Stimulated activated CD8-positive, alpha-beta memory T cell treated with anti-CD3 and anti-CD28 coated beads, Interleukin-12 subunit alpha, Interleukin-12 subunit beta, amount 100 ng/mL, for 4 hours (primary cell): ENCODE data around the gene ANKRD2.
"Not testable (repeated sequence)": the region's sequence is repeated elsewhere in the genome, so short reads cannot be mapped to it uniquely, and the experiment has no call there.

ENCODE experiments used
- DNase-seq: peaks from one replicate; pipeline ENCODE4 v3.0.0-alpha.2; 2020; ENCODE audit warnings: low read depth

Gene ANKRD2

DNA sequence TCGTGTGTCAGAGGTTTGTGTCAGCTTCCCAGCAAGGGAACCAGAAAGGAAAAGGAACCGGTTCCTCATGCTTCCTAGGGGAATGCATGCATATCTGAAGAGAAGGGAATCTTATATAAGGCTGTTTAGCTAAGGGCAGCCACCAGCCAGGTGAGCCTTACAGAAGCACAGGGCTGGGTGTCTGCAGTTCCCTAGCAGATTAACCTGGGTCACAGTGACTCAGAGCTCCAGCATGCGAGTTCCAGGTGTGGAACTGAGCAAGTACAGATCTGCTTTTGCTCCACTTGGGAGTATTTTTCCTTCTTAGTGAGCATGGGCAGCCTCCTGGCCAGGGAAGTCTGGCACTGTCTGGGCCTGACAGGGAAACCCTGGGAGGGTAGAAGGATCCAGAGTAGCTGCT is 957 bp upstream of the ANKRD2 start:
- no peak for DNase-seq

- no peak for DNase-seq
Measured at GRCh38 chr10:97573021-97573420, 442 bp downstream of the ANKRD2 start.

DNA sequence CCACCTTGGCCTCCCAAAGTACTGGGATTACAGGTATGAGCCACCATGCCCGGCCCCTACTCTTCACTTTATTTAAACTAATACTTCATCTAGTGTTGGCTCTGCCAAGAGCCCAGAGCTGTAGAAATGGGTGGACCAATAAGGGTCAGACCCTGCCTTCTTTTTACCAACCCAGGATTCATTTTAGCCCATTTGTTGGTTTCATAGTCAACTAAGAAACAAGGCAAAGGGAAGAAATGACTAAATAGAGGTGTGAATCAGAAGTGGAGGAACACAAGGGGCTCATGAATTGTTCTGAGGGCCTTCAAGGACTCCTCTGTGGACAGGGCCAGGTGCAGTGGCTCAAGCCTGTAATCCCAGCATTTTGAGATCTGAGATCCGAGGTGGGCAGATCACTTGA is 1.1 kb downstream of the ANKRD2 start:
- no peak for DNase-seq

- DNase-seq, result no peak
Measured at GRCh38 chr10:97574374-97575126, 2.0 kb downstream of the ANKRD2 start.

GRCh38 chr10:97575127-97575668 is 2.6 kb downstream of the ANKRD2 start:
- no peak for DNase-seq

DNA sequence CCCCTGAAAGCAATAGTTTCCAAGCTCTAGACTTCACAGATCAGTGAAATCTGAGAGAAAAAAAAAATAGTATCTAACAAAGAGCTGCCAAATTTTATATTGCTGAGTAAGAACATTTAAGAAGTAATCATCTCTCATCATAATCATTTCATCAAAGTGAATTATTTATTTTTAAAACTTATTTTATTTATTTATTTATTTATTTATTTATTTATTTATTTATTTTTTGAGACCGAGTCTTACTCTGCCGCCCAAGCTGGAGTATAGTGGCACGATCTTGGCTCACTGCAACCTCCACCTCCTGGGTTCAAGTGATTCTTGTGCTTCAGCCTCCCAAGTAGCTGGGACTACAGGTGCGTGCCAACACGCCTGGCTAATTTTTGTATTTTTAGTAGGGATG is 3.9 kb downstream of the ANKRD2 start:
- DNase-seq, result not testable (repeated sequence)

- no peak for DNase-seq
Measured at GRCh38 chr10:97577701-97578100, 5.1 kb downstream of the ANKRD2 start.

DNA sequence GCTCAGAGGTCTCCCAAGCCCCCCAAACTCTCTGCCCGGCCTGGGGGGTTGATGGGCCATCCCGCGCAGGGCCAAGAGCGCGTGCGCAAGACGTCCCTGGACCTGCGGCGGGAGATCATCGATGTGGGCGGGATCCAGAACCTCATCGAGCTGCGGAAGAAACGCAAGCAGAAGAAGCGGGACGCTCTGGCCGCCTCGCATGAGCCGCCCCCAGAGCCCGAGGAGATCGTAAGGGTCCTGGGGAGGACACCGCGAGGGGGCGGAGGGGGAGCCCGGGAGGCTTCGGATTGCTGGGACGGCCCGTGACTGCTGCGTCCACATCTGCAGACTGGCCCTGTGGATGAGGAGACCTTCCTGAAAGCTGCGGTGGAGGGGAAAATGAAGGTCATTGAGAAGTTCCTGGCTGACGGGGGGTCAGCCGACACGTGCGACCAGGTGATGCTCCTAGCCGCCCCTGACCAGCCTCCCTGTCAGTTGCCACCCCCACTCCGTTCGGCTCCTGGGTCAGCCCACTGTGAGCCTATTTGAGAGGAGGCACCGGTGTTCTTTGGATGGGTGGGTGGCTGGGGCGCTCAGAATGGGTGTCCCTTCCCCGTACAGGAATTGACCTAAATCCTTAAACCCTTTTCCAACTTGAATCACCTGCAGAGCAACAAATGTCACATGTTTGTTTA is 5.7 kb downstream of the ANKRD2 start:
- DNase-seq, result no peak

DNA sequence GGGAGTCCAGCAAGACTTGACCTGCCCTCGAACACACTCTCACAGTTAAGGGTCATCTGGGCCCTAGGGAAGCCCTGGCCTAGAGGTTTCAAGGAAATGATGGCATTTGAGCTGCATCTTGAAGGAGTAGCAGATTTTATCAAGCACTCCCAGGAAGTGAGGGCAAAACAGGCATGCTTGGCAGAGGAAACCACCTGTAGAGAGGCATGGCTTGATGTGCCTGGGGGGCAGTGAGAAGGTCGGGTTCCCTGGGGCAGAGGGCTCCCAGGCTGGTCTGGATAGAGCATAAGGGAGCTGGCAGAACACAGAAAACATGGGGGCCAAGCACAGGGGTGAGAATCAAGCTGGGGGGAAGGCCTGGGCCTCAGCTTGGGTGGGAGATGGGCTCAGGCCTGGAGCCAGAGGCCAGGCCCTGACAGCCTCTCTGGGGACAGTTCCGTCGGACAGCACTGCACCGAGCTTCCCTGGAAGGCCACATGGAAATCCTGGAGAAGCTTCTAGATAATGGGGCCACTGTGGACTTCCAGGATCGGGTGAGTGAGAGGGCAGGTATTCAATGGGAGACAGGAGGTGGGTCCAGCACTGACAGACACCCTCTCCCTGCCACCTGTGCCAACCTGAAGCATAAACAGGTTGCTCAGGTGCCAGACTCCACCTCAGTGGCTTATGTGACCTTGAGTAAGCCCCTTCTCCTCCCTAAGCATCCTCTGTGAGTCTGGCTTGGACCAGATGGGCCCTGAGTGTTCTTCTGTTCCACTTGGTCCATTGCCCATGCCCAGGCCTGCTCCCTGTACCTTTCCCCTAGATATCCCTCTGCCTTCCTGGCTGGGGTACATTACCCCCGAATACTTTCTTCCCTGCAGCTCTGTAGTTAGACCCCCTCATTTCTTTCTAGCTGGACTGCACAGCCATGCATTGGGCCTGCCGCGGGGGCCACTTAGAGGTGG is 8.1 kb downstream of the ANKRD2 start:
- DNase-seq, result no peak

DNA sequence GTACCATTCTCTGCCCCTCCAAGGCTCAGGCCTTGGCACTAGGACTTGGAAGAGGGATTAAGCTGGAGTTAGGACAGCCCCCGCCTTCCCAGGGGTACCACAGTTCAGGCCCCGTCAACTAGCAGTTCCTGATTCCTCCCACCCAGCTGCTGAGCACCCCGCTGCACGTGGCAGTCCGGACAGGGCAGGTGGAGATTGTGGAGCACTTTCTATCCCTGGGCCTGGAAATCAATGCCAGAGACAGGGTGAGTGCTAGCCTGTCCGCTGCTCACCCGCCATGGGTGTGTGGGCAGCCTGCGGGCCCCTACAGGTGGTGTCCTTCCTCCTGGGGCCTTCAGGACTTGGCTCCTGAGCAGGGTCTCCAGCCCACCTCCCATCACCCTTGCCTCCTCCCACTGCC is 9.6 kb downstream of the ANKRD2 start:
- DNase-seq, result no peak

- DNase-seq, result no peak
Measured at GRCh38 chr10:97583476-97583875, 10.9 kb downstream of the ANKRD2 start.

GRCh38 chr10:97584060-97584797 is 11.7 kb downstream of the ANKRD2 start, which contains the start of gene HOGA1:
Gene HOGA1 (plus strand): TSS chr10:97584389. CDS start chr10:97584704, 315 bp downstream.
- DNase-seq, result no peak

DNA sequence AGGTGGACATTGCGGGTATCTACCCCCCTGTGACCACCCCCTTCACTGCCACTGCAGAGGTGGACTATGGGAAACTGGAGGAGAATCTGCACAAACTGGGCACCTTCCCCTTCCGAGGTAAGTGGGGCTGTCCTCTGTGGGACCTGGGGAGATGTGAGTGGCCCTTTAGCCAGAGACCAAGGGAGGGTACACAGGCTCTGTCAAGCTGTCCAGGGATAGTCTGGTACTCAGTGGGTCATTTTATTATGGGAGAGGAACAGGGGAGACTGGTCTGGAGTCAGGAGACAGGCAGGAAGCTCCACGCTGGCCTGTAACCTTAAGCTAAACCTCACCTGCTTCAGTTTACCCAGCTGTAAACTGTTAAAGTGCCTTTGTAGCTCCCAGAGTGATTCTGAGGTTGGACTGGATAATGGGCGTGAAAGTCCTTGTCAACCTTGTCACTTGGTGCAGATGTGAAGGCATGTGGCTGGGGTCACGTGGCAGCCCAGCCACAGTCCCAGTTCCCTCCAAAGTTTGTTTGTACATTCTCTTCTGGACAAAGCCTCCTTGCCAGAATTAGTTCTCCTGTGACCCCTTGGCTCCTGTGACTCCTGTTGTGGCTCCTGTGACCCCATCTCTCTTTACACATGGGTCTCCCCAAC is 12.3 kb downstream of the ANKRD2 start:
- no peak for DNase-seq

DNA sequence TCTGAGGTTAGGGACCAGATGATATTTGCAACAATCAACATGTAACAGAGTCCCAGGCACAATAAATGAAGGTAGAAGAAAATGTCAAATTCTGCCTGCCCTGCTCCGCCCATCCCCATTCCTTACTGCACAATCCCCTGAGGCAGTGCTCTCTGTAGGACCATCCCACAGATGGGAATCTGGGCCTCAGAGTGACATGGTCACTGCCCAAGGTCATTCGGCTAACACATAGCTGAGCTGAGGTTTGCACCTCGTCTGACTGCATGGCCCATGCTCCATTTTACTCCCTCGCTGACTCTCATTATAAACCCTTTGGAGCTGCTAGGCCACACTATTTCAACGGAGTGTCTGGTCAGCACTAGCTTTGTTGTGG is 12.8 kb downstream of the ANKRD2 start:
- no peak for DNase-seq

- no peak for DNase-seq
Measured at GRCh38 chr10:97587183-97587582, 14.6 kb downstream of the ANKRD2 start.

DNA sequence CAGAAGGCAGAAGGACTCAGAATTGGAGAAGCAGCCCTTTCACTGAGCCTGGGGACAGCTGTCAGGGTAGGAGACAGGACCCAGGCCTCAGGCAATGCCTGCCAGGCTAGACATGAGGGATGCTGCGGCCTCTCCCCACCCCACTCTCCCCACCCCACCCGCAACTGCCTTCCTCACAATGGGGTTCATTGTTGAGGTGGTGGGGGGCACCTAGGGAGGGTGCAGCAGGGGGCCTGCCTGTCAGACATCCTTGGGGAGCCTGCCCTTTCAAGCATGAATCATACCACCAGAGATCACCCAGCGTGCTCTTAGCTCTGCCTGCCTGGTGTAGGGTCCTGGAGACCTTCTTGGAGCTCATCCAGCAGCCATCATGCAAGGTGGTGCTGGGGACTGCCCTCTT is 16.9 kb downstream of the ANKRD2 start, which contains the start of gene C10orf62:
Gene C10orf62 (plus strand): TSS at position 243 of the 400 bp plus-strand sequence. CDS start 177 bp downstream, outside the sequence.
- DNase-seq, result no peak

DNA sequence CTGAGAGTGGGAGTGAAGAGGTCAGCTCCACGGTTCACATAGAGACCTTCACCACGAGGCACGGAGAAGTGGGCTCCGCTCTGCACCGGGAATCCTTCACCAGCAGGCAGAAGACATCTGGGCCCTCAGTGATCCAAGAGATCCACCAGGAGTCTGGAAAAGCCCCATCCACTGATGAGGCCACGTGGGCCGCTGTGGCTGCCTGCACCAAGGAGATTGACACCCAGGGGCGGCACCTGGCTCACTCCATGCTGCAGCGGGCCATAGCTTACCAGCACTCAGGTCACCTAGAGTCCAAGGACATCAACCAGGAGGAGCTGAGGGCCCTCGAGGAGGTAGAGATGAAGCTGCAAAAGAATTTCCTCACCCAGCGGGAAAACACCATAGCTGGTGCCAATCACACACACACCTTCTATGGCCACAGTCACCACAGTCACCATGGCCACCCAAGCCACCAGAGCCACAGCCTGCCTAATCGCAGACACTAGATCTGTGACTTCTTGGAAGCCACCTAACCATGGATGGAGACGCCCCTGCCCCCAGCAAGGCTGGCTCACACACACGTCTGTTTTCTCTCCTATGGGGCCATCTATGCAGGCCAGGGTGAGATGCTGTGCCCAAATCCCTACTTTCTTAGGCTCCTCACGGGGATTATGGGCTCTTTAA is 17.6 kb downstream of the ANKRD2 start:
- no peak for DNase-seq

DNA sequence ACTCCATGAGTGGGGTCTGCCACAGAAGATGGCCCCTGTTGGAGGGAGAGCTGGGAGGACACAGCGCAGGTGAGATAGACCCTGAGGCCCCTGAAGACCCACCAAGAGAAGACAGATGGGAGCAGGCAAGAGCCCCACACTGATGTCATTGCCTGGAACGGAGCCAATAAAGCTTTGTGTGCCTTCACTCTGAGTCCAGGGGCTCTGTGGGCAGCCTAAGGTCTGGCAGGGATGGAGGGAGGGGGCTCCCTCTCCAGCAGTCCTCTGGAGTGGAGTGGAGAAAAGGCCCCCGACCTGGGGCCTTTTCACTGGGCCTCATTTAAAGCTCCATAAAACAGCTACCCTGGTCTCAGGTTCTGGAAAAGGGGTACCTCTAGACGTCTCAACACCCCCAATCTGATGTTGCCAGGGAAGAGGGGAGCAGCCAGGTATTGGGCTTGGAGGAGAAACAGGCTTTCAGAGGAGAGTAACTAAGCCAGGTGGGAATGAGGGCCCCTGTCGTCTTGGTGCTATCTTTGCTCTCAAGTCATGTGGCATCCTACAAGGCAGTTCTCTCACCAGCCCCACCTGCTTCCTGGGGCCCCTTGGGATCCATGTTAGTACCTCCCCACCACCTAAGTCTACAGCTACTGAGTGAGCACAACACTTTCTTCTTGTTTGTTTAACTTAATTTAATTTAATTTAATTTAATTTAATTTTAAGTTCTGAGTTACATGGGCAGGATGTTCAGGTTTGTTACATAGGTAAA is 18.3 kb downstream of the ANKRD2 start:
- DNase-seq, result no peak

DNA sequence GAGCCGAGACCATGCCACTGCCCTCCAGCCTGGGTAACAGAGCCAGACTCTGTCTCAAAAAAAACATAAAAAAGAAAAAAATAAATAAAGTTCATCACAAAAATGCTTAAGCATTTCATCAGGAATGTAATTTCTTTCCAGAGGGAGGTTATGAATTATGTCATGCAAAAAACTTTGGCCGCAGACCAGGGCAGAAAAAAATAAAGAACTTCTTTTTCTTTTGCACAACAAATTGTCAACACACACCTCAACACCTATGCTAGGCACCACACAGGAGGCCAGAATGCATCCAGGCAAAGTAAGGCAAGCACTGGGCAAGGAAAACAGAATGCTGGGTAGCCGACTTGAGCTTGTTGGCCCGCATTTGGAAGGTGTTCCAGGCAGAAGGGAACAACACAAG is 20.8 kb downstream of the ANKRD2 start:
- no peak for DNase-seq
